Right renal pelvis (tissue), 4 donors: ENCODE results near the gene LRP1B. TPM values are rescaled to one million over a fixed set of nuclear protein-coding genes. Genes with fewer than 3 reads are reported as not detected.

Experiments used
- DNase-seq, 4 donors: peaks; one replicate each; pipeline ENCODE4 v3.0.0-alpha.2; 2013; ENCODE audit warnings: low read depth in 4 of 4, low spot score in 3 of 4, missing footprints in 1 of 4
- polyA plus RNA-seq, 4 donors: library from polyadenylated mRNA; unstranded; fragments of 120-200 nt; gene quantifications; one replicate each; pipeline ENCODE4 v1.2.1, GENCODE V29; 2013; ENCODE audit not compliant: insufficient read length in 4 of 4

The LRP1B gene
- polyA plus RNA-seq, 4 donors, result 0.96 to 1.1 (median 0.99) TPM

DNA sequence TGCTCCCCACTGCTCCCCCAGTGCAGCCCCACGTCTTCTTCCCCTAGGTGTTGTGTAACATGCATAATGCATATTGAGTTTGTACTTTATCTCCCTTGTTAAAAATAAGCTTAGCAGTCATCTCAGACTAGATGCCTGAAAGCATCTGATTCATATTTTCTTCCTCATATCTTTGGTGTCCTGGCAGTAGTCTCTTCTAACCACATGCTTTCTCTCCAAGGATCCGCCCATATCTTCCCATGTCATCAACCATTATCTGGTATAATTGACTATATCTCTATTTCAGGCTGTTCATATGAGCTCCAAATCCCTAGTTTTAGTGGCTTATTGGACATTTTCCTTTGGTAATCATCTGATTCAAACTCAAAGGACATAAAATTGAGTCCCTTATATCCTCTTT is 426.3 kb downstream of the LRP1B start:
- DNase-seq, result no peak

DNA sequence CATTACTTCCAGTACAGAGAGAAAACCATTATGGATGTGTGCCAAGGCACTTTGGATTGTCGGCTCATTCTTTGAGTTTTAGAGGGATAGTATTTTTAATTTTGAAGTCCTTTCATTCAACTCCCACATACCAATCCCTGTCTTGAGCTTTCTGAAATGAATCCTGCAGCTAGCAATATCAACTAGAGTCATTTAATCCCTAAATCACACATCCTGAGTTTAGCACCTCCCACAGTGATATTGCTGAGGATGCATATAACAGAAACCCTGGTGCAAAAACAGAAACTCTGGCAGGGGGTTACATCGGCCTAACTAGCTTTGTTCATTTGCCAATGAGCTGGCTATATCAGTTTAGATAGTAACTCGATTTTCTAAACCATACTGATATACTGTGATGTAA is 427.3 kb downstream of the LRP1B start:
- no peak for DNase-seq

DNA sequence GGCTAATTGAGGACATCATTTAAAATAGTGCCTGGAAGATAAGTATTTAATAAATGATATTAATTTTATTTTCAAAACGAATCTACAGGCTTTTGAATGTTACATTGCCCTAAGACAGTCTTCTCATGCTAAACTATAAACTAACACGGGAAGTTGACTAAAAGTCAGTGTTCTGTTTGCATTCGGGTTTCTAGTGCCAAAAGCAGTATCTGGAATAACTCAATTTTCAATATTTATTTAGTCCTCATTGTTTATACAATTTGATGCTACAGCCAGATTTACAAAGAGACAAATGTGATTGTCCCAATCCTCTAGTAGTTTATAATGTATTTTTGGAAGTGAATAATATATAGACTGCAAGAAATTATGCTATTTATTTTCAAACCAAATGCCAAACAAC is 429.2 kb downstream of the LRP1B start:
- no peak for DNase-seq

DNA sequence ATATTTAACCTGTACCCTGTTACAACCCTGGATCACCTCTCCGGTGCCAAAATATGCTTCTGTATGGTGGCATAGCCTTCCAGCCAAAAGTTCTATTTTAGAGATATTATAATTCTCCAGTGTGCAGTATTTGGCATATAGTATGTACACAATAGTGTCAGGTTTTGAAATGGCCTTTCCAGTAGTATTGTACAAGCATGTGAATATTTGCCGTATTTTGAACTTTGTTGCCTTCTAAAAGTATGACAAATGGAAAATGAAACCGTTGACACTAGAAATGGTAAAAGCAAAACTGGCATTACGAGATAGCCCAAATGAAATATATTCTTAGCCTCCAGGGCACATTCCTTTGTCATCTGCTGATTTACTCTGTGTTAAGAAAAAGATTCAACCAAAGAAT is 431.2 kb downstream of the LRP1B start:
- no peak for DNase-seq

DNA sequence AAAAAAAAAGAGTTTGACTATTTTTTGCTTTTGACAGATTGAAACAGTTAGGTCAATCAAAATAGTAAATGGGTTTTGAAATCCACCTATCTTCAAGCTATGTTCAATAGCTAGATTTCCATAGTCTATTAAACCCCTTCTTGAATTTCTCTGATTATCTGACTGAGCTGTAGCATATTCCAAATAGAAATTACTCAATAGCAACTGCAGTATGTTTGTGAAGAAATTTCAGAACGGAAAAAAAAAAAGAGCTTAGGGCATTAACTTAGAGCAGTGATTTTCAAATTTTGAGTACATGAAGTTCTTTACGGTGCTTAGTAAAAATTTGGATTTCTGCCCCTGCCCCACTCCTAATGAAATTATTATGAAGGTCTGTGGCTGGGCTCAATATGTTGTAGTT is 432.3 kb downstream of the LRP1B start:
- DNase-seq, result no peak

DNA sequence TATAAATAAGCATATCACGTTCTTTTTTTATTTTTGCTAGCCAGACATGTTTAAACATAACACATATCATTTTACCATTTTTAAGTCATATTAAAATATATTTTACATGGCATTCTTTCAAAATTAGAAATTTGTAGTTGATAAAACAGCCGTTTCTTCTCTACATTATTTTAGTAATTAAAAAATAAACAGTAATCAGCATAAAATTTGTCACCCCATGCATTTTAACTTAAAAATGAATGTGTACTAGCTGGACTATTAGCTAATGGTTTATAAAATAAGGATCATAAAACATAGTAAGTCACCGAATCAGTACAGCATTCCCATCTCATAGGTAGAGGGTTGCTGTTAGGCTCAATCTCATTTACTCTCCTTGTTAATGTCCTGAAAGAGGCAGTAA is 433.8 kb downstream of the LRP1B start:
- DNase-seq, result no peak

DNA sequence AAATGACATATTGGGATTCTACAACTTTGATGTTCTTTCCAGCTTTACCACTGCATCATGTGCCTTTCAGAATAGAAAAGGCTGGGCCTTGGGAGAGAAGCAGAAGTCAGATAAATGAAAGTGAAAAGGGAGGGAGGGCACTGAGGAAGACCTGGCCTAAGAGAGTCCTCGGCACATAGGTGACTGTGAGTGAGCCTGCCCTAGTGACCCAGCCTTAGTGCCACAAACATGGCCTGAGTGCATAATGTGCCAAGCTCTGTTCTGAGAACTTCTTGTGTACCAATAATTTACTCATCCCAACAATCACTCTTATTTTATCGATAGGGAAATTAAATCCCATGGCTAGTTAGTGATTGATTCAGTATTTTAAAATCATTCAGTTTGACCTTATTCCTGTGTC is 436.6 kb downstream of the LRP1B start:
- DNase-seq, result no peak

DNA sequence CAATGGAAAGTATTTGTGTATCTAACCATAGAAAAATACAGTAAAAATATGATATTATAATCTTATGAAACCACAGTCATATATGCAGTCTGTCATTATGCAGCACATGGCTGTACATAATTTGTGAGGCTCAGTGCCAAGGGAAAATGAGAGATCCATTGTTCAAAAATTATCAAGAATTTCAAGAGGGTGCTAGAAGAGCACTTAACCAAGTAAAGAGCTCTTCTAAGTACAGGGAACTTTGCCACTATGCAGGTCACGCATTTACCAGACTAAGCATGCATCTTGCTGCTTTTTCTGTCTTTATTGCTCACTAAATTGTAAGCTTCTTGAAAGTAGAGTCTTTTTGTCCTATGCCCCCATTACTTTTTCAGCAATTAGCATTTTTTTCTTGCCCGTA is 438.0 kb downstream of the LRP1B start:
- DNase-seq, result no peak

DNA sequence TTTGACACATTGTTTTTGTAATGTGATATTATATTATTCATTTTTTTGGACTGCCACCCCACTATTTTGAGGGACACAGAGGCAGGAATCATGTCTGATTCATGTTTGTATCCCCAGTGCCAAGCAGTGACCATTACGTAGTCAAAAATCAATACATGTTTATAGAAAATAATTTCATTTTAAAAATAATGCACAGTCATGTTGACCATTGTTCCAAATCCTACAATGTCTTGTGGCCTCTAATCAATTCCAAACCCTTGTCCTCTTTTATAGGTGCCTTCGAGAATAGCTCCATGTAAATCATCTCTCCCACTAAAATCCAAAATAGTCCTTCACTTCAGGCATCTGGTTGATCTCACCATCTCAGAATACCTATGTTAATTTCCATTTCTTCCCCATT is 454.7 kb downstream of the LRP1B start:
- DNase-seq, result no peak

DNA sequence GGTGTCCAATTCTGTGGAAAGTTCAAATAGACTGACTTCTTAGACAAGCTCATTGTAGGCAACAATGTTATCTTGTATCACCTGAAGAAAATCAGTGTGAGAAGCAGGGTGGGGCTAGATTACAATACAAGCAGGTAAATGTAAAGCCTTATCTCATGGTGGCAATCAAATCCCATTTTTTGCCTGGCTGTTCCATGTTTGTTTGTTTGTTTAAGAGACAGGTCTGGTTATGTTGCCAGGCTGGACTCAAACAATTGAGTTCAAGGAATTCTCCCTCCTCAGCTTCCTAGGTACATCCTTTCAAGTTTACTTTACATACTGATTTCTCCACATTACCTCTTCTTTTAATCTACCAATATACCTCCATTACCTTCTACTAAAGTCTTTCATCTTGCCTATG is 464.6 kb downstream of the LRP1B start:
- no peak for DNase-seq

DNA sequence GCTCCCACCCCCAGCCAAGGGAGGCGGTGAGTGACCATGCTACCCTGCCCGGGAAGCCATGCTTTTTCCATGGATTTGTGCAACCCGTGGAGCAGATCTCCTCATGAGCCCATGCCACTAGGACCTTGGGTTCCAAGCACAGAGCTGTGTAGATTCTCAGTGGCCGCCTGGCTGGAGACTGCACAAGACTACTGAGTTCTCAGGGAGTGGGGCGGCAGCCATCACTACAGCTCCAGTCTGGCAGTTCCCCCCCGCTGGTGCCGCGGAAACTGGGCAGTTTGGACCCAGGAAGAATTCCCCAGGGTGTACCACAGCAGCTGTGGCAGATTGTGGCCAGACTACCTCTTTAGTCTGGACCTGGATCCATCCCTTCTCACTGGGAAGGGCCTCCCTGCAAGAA is 470.6 kb downstream of the LRP1B start:
- no peak for DNase-seq

DNA sequence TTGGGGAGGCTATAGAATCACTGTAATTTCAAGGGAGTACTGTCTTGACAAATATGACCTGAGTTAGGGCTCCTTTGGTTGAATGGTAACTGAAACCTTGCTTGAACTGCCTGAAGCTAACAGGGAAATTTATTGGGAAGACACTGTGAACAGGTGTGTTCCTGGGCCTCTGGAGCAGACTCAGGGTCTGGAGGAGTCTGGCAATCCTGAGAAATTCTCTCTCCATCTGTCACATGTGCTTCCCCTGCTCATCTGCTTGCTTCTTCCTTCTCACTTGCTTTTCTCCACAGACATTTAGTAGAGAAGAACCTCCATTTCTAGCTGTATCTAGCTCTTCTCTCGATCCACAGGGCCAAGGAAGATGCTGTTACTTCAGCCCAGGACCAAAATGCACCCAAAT is 476.5 kb downstream of the LRP1B start:
- DNase-seq, result no peak

DNA sequence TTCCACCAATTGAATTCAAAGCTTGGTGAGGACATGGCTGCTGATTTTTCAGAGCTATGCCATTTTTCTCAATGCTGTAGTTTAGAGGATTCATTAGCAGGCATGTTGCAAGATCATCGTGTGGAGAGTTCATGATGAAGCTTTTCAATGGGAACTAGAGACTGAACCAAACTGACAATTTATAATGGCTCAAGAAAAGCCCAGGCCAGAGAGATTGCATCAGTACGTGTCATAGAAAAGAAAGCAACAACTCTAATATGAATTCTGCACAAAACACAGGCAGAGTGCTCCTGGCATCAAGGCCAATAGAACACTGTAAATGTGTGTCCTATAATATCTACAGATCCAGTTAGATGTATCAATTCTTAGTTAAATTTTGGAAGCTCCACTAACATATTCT is 477.6 kb downstream of the LRP1B start:
- no peak for DNase-seq

DNA sequence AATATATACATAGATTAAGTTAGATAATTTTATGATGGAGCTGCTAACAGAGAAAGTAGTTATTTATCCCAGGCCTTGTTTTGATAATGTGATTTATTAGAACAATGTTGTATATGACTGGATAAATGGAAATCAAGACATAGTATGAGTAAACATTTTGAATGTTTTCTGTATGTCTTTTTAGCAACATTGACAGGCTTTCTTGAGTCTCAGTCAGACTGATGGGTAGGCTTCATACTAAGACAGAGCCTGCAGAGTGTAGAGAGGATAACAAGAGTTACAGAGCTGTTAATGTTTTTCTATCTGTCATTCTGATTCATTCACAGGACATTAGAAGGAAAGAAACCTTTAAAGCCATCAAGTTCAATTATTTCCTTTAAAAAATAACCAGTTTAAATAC is 478.5 kb downstream of the LRP1B start:
- no peak for DNase-seq

DNA sequence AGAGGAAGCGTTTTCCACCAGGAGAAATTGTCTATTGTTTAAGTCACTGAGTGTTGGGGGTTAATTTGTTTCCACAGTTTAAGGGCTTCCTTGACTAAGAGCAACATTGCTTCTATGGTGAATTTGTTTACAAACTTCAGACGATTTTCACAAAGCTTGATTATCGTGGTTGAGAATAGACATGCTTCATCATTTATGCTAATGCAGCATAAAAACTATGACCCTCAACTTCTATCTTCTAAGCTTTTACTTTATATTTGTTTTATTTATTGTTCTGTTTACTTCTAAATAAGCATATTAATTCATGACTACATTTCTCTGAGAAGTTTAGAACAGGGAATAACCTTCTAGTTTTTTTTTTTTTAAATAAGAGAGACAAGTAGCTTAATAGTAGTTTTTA is 483.5 kb downstream of the LRP1B start:
- DNase-seq, result no peak

DNA sequence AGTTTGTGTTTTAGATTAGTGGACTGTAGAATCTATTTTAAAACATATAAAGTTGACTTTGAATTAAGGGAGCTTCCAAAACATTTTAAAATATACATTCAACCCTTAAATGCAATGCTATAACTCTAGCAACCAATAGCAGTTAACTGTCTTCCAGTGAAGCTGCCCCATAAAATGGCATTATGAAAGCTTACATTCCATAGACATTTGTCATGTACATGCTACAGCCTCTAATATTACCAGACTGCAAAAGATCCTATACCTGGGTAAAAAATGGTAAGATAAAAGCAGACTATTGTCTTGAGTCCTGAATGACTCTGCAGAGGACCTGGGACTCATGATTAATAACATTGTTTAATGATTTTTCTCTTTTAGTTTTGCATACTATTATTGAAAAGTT is 489.4 kb downstream of the LRP1B start:
- DNase-seq, result no peak

DNA sequence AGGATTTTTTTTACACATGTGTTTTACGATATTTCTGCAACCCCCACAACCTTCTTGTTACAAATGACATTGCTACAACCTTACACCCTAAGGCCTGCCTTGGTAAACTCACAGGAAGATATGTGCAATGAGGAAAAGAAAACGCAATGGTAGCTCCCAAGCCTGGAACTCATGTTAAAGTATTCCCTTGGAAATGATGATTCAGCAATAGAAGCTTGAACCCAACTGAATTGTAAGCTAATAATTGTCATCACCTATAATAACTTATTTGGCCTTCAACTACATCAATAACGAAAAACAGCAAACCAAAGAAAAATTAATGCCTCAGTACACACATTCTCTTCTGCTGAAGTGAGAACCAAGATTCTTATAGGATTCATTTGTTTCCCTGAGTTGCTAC is 491.0 kb downstream of the LRP1B start:
- DNase-seq, result no peak

DNA sequence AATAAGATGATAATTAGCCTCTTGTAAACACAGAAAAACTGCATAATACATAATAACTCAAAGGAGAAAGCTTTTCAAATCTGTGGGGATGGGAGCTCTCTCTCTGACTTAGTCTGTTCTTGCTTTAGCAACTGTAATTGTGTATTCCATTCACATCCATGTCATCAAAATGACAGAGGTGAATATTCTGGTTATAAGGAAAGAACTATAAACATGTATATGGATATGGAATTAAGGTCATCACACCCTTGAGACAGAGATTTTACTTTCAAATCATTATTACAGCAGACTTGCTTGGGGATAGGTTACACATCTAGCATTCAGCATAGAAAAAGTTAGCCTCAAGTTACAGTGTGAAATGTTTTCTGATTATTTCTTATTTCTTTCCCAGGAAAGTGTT is 497.7 kb downstream of the LRP1B start:
- DNase-seq, result no peak

DNA sequence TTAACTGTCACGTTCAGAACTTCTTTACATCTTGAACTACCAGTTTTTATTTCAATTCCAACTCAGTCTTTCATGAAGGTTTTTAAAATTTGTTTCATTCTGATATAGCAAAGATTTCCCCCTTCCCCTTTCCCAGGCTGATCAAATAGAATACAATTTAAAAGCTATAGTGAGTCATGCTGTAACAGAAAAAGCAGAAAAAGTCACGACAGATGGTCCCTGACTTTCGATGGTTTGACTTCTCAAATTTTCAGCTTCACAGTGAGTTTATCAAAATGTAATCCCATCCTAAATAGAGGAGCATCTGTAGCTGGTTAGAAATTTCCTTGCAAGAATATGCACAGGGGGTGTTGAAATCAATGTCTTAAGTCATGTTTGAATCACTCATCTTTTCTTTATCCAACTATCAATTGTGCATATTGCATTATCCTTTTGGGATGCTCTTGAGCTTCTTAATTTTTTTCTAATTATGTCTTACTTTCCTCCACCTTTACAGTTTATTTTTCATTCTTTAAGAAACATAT is 500.3 kb downstream of the LRP1B start:
- DNase-seq, result no peak

DNA sequence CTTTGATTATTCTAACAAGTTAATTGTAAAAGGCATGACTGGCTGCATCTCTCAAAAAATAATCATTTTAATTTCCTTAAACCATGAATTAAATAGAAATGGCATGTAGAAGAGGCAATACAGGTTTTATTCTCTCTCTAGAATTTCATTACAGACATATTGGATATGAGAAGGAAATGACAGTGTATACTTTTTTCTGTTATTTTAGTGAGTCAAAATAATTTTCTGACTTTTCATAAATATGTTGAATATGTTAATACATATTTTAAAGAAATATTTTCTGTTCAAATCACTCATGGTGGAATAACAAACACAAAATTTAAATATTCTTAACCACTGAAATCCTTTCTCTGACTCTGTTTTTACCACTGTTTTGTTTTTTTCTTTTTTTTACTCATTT is 510.4 kb downstream of the LRP1B start:
- DNase-seq, result no peak

DNA sequence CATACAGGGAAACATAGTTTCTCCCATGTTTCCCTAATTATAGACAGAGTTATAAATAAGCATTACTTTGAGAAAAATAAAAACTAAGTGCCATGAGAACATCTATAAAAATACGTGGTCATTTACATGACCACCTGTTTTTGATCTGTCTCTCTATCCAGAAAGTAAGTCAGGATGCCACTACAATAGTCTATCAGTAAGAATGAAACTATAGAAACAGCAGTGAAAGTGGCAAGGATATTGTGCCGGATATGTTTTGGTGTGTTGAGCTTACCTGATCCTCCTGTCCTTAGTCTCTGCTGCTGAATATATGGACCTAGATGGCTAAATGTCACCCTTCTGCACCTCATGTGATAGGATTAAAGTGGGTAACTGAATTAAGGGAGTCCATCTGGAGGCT is 512.4 kb downstream of the LRP1B start:
- no peak for DNase-seq

DNA sequence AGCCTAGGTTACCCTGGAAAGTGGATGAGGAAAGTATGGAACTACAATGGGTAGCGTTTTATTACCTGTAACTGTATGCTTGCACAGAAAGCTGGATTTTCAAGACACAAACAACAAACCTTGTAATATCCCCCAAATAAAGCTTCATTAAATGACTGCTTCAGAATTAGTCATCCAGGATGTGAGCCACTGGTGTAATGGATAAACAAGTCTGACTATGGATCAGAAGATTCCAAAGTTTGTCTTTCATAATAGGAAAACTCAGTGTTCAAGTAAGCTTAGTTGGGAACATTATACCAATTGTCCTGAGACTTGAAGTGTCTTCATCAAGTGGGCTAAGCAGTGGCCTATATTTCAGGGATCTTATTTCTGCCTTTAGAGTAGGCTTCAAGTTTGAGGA is 518.8 kb downstream of the LRP1B start:
- DNase-seq, result no peak

DNA sequence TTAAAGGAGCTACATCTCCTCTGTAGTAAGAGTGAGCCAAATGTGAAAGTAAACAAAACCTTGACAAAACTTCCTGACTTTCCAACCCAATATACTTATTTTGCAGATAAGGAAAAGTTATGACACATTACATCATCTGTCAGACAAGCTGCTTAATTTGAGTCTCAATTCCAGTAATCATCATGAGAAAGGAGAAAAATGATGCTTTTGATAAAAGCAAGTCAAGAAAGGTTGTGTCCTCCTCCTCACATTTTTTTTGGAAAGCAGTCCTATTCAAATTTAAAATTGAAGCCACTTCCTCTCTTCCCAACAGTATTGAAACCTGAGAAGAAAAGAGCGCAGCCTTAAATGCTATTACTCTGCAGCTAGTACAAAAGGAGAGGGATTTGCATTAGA is 519.6 kb downstream of the LRP1B start:
- no peak for DNase-seq
